GM18499 (cell line): Measurements from ENCODE around the gene CD81.
"Not testable (repeated sequence)": the region's sequence is repeated elsewhere in the genome, so short reads cannot be mapped to it uniquely, and the experiment has no call there.

Source experiments
- ATAC-seq: cut with Tn5 transposase; IDR thresholded peaks from one replicate; pipeline ENCODE4 v1.9.1; 2021; ENCODE audit warnings: moderate number of reproducible peaks; ENCODE audit not compliant: insufficient read depth, unreplicated experiment

Gene CD81, protein sequence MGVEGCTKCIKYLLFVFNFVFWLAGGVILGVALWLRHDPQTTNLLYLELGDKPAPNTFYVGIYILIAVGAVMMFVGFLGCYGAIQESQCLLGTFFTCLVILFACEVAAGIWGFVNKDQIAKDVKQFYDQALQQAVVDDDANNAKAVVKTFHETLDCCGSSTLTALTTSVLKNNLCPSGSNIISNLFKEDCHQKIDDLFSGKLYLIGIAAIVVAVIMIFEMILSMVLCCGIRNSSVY

DNA sequence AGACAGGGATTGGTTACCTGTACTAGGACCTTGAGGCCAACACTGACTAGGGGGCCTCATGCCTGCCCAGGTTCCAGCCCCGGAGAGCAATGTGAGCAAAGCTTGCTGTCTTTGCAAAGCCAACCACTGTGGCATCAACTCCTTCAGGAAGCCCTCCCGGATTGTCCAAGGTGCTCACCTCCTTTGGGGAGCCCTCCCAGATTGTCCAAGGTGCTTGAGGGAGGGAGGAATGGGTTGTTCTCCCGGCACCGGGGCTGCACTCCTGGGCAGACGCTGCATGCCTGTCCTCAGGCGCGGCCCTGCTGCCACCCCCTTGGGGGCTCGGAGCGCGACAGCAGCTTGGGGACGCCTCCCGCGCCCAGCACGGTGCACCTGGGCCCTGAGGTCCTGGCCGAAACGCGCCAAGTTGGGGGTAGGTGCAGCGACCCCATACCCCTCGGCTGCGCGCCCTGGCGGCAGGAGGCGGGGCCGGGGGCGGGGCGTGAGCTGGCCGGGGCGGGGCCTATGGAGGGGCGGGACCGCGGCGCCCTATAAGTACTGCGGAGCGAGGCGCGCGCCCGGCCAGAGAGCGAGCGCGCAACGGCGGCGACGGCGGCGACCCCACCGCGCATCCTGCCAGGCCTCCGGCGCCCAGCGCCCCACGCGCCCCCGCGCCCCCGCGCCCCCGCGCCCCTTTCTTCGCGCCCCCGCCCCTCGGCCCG lies at the start of gene CD81:
Gene CD81, plus strand, starts transcription at position 560 of the 701 bp plus-strand sequence. CDS start 240 bp downstream, outside the sequence.
- ATAC-seq = no peak

DNA sequence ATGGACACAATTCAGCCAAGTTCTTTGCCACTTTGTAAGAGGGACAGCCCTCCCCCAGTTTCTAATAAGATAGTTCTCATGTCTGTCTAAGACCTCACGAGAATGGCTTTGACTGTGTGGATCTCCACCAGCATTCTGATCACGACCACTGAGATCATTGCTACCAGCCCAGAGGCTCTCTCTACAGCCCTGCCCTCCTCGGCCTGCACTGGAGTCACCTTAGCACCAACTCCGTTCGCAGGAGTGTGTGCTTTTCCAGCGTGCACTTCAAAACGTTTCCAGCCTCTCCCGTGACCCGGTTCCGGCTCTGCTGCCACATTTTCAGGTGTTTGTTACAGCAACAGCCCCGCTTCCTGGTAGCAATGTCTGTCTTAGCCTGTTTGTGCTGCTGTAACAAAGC lies 49.1 kb upstream of the CD81 start:
- ATAC-seq = no peak

DNA sequence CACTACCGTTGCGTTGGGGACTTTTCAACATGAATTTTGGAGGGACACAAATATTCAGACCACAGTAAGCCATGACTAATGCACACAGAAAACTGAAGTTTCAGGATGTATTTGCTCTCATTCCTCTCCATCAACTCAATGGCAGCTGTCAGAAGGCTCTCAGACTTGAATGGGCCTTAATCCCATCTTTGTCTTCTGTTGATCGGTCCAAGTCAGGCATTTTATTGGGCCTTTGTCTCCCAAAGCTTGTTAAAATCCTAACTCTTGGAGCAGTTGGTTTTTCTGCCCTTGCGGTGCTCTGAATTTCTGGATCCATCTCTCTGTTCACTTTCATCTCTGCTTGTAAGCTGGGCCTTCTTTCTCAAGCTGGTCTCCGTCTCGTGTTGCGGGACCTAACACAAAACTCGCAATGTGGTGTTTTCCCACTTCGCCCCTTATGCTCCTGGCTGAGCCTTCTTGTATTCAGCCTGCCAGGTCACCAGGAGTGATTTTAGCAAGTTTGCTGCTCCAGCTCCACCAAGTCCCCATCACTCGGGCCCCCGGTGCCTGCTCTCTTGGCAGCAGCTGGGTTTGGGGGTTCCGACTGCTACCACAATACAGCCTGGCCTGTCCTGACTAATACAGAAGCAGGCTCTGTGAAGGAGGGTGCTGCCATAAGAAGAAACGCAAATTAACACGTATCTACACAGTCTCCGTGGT lies 48.3 kb upstream of the CD81 start:
- ATAC-seq = no peak

DNA sequence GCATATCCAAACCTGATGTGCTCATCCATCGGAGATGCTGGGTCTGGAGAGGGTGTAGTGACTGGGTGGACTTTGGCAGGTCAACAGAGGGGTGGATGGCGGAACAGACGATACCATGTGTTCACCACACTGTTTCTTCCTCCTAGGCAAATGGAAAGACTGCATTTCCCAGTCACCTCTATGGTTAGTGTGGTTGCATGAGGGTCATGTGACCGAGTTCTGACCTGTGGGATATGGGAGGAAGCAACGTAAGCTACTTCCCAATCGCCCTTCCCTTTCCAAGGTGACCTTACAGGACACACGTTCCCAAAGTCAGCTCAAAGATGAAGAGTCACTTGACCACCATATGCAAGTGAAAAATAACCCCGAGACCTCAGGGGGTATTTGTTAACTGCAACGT lies 47.6 kb upstream of the CD81 start:
- ATAC-seq = no peak

DNA sequence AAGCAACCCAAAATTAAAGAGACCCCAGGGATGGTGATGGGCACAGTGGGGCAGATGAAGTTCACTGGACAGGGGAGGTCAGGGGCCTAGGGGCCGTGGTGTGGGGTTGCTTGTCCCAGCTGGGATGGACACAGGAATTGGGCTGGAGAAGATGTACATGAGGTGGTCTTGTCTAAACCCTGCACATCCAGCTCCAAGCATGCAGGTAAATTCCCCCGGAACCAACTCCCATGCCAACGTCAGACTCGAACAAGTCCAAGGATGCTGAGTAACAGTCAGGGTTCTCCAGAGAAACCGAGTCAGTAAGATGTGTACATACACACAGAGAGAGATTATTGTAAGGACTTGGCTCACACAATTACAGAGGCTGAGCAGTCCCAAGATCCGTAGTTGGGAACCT lies 46.4 kb upstream of the CD81 start:
- ATAC-seq = no peak

DNA sequence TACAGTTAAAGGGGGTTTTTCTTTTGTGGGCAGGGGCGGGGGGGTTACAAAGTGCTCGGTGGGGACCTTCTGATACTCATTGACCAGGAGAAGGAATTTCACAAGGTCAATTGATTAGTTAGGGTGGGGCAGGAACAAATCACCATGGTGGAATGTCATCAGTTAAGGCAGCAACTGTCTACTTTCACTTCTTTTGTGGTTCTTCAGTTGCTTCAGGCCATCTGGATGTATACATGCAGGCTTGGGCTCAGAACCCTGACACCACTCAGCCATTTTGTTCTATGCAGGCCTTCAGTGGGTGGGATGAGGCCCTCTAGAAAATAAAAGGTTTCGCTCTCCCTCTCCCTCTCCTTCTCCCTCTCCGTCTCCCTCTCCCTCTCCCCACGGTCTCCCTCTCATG lies 45.7 kb upstream of the CD81 start:
- no peak for ATAC-seq

DNA sequence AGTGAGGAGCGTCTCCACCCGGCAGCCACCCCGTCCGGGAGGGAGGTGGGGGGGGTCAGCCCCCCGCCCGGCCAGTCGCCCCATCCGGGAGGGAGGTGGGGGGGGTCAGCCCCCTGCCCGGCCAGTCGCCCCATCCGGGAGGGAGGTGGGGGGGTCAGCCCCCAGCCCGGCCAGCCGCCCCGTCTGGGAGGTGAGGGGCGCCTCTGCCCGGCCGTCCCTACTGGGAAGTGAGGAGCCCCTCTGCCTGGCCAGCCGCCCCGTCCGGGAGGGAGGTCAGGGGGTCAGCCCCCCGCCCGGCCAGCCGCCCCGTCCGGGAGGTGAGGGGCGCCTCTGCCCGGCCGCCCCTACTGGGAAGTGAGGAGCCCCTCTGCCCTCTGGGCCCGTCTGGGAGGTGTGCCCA lies 44.5 kb upstream of the CD81 start:
- ATAC-seq = not testable (repeated sequence)

DNA sequence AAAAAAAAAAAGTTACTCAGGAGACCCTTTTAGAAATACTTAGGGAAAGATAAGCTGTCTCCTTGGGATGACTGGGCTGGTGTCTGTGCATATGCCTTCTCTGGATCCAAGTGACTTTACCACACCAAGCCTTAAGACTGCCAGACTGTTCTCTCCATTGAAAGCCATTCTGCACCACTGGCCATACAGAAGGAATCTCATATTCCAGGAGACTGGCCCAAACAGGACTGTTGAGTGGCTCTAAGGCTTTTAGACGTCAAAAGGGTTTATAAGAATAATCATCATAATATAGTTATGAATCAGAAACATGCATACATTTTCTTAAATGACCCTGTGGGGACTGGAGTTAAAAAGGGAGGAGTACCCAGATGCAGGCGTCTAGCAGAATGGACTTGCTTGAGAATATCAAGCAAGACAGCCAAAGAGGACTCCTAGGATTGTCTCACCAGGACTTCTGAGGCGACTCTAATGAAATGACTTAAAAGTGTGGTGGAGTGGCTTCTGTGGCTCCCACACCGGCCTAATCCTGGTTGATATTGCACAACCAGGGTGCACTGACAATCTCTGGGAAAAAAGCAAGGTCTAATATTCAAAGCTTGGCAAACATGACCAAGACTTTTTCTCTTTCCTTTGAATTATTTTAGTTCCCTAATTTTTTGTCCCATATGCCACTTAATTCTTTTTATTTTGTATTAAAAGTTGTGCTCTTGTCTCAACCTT lies 43.5 kb upstream of the CD81 start:
- ATAC-seq = not testable (repeated sequence)

DNA sequence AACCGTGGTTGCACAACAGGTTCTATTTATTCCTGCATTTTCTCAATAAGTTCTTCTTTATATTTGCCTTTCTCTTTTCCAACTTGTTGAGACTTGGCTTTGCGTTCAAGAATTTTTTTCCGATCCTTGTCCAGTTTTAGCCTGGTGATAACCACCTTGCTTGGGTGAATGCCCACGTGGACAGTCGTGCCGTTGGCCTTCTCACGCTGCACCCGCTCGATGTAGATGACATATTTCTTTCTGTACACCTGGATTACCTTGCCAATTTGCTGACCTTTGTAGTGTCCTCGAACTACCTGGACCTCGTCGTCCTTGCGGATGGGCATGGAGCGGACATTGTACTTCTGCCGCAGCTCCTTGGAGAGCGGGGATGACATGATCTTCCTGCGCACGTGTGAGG lies 41.8 kb upstream of the CD81 start:
- ATAC-seq = not testable (repeated sequence)

DNA sequence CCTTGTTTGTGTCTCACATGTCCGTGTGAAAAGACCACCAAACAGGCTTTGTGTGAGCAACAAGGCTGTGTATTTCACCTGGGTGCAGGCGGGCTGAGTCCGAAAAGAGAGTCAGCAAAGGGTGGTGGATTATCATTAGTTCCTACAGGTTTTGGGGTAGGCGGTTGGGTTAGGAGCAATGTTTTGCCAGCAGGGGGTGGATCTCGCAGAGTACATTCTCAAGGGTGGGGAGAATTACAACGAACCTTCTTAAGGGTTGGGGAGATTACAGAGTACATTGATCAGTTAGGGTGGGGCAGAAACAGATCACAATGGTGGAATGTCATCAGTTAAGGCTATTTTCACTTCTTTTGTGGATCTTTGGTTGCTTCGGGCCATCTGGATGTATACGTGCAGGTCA lies 38.4 kb upstream of the CD81 start:
- not testable (repeated sequence) for ATAC-seq

DNA sequence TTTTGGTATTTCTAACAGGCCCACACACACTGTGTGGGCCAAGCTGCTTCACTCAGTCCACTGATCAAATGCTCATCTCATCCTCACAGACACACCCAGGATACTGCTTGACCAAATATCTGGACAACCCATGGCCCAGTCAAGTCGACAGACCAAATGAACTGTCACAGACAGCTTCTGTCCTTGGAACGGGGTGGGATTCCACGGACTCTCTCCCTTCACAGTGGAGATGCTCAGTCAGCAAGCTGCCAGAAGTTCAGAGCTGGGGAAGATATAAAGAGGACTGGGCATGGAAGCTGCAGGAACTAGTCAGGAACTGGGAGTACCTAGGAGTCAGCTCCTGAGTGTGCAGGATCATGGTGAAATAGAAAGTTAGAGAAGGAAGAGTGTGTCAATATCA lies 34.6 kb upstream of the CD81 start:
- no peak for ATAC-seq

DNA sequence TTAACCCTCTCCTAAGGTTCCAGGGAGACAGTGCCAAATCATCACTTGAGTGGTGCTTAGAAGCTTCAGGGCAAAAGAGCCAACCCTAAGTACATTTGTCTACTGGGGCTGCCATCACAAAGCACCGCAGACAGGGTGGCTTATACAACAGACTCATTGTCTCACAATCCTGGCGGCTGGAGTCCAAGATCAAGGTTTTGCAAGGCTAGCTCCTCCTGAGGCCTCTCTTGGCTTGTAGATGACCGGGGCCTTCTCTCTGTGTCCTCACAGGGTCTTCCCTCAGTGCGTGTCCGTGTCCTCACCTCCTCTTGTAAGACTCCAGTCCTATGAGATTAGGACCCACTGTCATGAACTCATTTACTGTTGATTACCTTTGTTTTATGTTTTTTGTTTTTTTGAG lies 34.1 kb upstream of the CD81 start:
- ATAC-seq = no peak

DNA sequence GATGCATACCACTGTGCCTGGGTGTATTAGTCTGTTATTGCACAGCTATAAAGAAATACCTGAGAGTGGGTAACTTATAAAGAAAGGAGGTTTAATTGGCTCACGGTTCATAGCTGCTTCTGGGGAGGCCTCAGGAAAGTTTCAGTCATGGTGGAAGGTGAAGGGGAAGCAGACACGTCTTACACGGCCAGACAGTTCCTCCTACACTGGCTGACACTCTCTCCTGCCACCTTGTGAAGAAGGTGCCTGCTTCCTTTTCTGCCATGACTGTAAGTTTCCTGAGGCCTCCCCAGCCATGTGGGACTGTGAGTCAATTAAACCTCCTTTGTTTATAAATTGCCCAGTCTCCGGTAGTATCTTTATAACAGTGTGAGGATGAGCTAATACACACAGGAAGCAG lies 33.6 kb upstream of the CD81 start:
- no peak for ATAC-seq

DNA sequence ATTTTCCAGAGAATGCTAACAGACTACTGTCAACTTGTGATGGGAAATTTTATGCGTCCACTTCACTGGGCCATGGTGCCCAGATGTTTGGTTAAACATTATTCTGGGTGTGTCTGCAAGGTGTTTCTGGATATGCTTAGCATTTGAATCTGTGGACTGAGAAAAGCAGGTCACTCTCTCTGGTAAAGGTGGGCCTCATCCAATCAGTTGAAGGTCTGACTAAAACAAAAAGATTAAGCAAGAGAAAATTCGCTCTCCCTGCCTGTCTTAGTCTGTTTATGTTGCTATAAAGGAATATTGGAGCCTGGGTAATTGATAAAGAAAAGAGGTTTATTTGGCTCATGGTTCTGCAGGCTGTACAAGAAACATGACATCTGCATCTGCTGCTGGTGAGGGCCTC lies 32.1 kb upstream of the CD81 start:
- ATAC-seq = no peak

DNA sequence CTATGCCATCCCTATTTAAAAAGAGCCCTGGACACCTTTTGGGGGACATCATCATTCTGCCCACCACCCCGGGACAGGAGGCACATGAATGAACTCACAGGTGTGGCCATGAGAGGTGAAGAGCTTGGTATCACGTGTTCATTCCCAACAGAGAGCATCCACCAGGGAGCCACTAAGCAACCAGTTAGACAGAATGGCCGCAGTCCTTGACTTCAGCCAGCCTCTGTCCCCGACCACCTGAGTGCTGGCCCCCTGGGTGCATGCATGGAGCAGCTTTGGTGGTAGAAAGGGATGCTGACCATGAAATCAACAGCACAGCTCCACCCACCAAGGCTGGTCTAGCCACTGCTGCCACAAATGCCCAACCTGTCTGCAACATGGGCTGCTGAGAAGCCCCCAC lies 31.1 kb upstream of the CD81 start:
- no peak for ATAC-seq

DNA sequence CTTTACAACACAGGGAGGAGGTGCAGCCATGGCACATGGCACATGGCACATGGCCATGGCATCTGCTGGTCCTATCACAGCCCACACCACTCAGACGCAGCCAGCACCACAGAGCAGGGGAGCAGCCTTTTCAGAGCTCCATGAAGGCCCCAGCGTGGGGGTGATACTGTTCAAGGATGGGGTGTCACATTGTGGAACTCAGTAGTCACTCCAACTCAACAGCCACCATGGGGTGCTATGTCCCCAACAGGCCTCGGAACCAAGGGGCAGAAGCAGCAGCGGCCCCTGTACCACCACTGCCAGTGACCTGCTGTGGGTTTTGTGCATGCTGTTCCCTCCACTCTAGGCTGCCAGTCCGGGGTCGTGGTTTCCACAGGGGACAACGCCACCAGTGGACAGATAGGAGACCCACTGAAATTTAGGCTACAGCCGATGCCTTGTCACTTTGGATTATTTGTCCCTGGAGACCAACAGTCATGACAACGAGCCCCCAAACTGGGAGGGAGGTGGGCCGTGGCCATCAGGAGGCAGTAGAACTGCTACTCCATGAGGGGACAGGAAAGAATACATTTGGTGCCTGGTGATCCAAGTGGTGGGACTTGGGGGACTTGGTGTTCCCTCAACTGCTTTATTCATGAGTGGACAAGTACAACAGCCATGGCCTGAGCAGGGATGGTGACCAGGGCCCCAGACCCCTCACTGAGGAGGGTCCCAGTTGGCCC lies 30.4 kb upstream of the CD81 start:
- no peak for ATAC-seq

DNA sequence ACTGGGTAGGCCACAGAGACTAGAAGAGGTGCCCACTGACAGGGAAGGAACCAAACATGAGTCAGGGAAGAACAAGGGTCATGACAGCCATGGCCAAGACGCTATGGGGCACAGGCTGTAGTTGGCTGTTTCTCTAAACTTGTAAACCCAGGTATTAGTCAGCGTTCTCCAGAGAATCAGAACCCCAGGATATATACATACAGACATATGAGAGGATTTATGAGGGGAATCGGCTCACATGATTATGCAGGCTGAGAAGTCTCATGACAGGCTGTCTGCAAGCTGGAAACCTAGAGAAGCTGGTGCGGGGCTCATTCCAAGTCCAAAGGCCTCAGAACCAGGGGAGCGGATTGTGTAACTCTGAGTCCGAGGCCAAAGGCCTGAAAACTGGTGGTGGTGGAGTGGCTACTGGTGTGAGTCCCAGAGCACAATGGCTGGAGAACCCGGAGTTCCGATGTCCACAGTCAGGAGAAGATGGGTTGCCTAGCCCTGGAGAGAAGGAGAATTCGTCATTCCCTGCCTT lies 29.7 kb upstream of the CD81 start:
- ATAC-seq = no peak

DNA sequence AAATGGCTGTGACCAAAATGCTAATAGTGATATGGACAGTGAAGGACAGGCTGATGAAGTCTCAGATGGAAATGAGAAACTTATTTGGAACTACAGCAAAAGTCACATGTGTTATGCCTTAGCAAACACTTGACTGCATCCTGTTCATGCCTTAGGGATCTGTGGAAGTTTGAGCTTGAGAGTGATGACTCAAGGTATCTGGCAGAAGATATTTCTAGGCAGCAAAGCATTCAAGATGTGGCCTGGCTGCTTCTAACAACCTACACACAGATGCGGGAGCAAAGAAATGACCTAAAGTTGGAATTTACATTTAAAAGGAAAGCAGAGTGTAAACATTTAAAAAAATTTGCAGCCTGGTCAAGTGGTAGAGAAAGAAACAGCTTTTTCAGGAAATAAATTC lies 28.1 kb upstream of the CD81 start:
- ATAC-seq = no peak

DNA sequence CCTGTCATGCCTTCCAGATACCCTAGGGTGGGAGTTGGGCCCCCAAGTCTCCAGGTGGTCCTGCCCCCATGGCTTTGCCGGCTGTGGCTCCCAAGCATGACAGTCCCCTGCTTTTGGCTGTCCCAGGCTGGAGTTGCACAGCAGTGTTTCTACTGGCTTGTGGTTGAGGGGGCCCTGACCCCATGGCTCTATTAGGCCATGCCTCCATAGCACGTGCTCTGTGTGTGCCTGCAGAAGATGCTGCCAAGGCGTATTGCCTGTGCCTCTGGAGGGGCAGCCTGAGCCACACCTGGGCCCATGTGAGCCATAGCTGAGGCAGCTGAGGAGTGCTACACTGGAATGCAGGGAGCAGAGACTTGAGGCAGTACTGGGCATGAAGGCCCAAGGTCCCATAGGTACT lies 25.4 kb upstream of the CD81 start:
- no peak for ATAC-seq

DNA sequence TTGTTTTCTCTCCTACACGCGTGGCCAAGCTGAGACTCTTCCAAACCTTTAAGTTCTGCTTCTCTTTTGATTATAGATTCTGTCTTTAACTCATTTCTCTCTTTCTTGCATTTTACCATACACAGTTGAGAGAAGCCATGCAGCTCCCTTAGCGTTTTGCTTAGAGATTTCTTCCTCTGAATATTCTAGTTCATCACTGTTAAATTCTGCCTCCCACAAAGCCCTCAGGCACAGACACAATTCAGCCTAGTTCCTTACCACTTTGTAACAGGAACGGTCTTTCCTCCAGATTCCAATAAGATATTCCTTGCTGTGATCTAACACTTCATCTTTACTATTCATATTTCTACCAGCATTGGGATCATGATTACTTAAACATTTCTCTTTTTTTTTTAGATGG lies 24.7 kb upstream of the CD81 start:
- ATAC-seq = no peak
